ENCODE results near the gene CTNND2.

- TF ChIP-seq CTCF (IDR thresholded peaks at IDR 0.05; ENCODE audit: poor library complexity, severe bottlenecking) (no peak), EZH2 (IDR thresholded peaks at IDR 0.05; ENCODE audit: borderline replicate concordance, insufficient read depth, low read length, poor library complexity, severe bottlenecking) (no peak)
These were observed 169.9 kb downstream of the CTNND2 start for GRCh38 chr5:11734369-11734768.
